GM18861 (cell line): Measurements from ENCODE around the gene TACC2.

ENCODE experiments used
- ATAC-seq: cut with Tn5 transposase; IDR thresholded peaks from one replicate; pipeline ENCODE4 v1.9.1; 2021; ENCODE audit not compliant: unreplicated experiment

The TACC2 gene

GRCh38 chr10:122142641-122143237 is 153.8 kb downstream of the TACC2 start:
- no peak for ATAC-seq

GRCh38 chr10:122143238-122143841 is 154.4 kb downstream of the TACC2 start:
- no peak for ATAC-seq

- ATAC-seq, result no peak
Measured at GRCh38 chr10:122144199-122144598, 155.2 kb downstream of the TACC2 start.

- no peak for ATAC-seq
Measured at GRCh38 chr10:122145113-122145512, 156.2 kb downstream of the TACC2 start.

- ATAC-seq, result no peak
Measured at GRCh38 chr10:122147663-122148062, 158.7 kb downstream of the TACC2 start.

GRCh38 chr10:122148876-122149560 is 160.1 kb downstream of the TACC2 start:
- no peak for ATAC-seq

- ATAC-seq, result no peak
Measured at GRCh38 chr10:122149561-122150505, 160.9 kb downstream of the TACC2 start.

- ATAC-seq, result no peak
Measured at GRCh38 chr10:122151121-122151694, 162.2 kb downstream of the TACC2 start.

- no peak for ATAC-seq
Measured at GRCh38 chr10:122152544-122152943, 163.6 kb downstream of the TACC2 start.

- no peak for ATAC-seq
Measured at GRCh38 chr10:122154031-122154544, 165.1 kb downstream of the TACC2 start.

- ATAC-seq, result no peak
Measured at GRCh38 chr10:122154545-122155366, 165.8 kb downstream of the TACC2 start.

GRCh38 chr10:122157451-122157850 is 168.5 kb downstream of the TACC2 start:
- ATAC-seq, result no peak

GRCh38 chr10:122158362-122158761 is 169.4 kb downstream of the TACC2 start:
- no peak for ATAC-seq

GRCh38 chr10:122159141-122159970 is 170.4 kb downstream of the TACC2 start:
- no peak for ATAC-seq

GRCh38 chr10:122161795-122162194 is 172.8 kb downstream of the TACC2 start:
- no peak for ATAC-seq

- no peak for ATAC-seq
Measured at GRCh38 chr10:122162671-122163173, 173.8 kb downstream of the TACC2 start.

GRCh38 chr10:122163174-122164022 is 174.4 kb downstream of the TACC2 start:
- no peak for ATAC-seq
